Measurements from ENCODE around the gene ANKMY1.

Gene ANKMY1

DNA sequence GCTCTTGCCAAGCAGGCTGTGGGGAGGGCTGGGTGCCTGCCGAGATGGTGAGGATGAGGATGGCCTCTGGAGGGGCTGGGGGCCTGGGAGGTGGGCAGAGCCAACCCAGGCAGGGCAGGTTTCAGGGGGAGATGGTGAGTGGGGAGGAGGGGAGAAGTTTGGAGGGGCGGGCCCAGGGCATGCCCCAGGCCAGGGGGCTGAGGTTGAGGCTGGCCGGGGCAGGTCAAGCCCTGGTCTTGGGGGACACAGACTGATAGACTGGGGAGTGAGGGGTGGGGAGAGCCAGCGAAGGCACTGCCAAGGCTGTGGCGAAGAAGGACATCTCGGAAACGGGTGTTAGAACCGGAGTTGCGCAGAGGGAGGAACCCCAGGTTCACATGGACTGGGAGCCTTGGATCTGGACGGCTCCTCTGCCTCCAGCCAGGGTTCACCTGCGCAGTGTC is 41.4 kb upstream of the ANKMY1 start:
- DNase-seq (ENCODE audit: low read depth in 1 of 2, low spot score in 1 of 2): no peak
- no peak overlapping the region for H3K27ac ChIP-seq (replicated peaks)
- no peak overlapping the region for H3K4me3 ChIP-seq (replicated peaks; ENCODE audit: insufficient read depth, low read length)
- no peaks in the 10 kb centered on the region for H3K27me3 ChIP-seq (ENCODE audit: insufficient read depth, poor library complexity, severe bottlenecking)
- no peak for TF ChIP-seq SPI1 (IDR thresholded peaks at IDR 0.05; ENCODE audit: borderline replicate concordance, low read depth)
- no peak for TF ChIP-seq POLR2AphosphoS5 (IDR thresholded peaks at IDR 0.05; ENCODE audit: low read depth)
- TF ChIP-seq, protein P1, sequence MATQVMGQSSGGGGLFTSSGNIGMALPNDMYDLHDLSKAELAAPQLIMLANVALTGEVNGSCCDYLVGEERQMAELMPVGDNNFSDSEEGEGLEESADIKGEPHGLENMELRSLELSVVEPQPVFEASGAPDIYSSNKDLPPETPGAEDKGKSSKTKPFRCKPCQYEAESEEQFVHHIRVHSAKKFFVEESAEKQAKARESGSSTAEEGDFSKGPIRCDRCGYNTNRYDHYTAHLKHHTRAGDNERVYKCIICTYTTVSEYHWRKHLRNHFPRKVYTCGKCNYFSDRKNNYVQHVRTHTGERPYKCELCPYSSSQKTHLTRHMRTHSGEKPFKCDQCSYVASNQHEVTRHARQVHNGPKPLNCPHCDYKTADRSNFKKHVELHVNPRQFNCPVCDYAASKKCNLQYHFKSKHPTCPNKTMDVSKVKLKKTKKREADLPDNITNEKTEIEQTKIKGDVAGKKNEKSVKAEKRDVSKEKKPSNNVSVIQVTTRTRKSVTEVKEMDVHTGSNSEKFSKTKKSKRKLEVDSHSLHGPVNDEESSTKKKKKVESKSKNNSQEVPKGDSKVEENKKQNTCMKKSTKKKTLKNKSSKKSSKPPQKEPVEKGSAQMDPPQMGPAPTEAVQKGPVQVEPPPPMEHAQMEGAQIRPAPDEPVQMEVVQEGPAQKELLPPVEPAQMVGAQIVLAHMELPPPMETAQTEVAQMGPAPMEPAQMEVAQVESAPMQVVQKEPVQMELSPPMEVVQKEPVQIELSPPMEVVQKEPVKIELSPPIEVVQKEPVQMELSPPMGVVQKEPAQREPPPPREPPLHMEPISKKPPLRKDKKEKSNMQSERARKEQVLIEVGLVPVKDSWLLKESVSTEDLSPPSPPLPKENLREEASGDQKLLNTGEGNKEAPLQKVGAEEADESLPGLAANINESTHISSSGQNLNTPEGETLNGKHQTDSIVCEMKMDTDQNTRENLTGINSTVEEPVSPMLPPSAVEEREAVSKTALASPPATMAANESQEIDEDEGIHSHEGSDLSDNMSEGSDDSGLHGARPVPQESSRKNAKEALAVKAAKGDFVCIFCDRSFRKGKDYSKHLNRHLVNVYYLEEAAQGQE (IDR thresholded peaks at IDR 0.05; ENCODE audit: insufficient replicate concordance, low read depth): no peak
- no peak for TF ChIP-seq GABPA (IDR thresholded peaks at IDR 0.05; ENCODE audit: low read depth)
- TF ChIP-seq, protein P2, sequence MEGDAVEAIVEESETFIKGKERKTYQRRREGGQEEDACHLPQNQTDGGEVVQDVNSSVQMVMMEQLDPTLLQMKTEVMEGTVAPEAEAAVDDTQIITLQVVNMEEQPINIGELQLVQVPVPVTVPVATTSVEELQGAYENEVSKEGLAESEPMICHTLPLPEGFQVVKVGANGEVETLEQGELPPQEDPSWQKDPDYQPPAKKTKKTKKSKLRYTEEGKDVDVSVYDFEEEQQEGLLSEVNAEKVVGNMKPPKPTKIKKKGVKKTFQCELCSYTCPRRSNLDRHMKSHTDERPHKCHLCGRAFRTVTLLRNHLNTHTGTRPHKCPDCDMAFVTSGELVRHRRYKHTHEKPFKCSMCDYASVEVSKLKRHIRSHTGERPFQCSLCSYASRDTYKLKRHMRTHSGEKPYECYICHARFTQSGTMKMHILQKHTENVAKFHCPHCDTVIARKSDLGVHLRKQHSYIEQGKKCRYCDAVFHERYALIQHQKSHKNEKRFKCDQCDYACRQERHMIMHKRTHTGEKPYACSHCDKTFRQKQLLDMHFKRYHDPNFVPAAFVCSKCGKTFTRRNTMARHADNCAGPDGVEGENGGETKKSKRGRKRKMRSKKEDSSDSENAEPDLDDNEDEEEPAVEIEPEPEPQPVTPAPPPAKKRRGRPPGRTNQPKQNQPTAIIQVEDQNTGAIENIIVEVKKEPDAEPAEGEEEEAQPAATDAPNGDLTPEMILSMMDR (IDR thresholded peaks at IDR 0.05; ENCODE audit: insufficient read depth, low read length): no peak

DNA sequence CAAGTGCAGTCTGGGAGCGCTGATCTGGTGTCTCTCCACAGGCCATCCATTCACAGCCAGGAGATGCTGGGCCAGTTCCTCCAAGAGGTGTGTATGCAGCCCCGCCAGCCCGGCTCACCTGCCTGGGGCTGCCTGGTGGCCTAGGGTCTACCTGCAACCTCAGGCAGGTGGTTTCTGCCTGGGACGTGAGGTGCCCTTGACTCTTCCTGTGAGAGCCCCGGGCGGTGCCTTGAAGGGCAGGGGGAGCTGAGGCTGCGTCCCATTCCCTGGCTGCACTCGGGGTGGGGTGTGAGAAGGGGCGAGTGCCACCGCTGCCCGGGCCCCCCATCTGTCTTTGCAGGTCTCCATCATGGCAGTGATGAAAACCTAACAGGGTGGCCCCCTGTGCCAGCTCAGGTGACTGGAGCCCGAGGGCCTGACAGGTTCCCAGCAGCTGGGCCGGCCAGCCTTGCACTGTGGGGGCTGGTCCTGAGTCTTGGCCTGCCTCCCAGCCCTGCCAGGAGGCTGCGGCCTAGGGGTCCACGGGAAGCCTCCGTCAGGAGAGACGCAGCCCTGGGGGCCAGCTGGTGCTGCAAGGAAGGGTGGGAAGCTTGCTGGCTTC is 40.6 kb upstream of the ANKMY1 start:
- DNase-seq (ENCODE audit: low read depth in 1 of 2, low spot score in 1 of 2): no peak
- no peaks in the 10 kb centered on the region for H3K27me3 ChIP-seq (ENCODE audit: insufficient read depth, poor library complexity, severe bottlenecking)
- no peak overlapping the region for H3K27ac ChIP-seq (replicated peaks)
- H3K4me3 ChIP-seq (replicated peaks; ENCODE audit: insufficient read depth, low read length): no peak overlapping the region
- TF ChIP-seq, protein P1 (IDR thresholded peaks at IDR 0.05; ENCODE audit: insufficient replicate concordance, low read depth): no peak
- TF ChIP-seq SPI1 (IDR thresholded peaks at IDR 0.05; ENCODE audit: borderline replicate concordance, low read depth) (no peak), POLR2AphosphoS5 (IDR thresholded peaks at IDR 0.05; ENCODE audit: low read depth) (no peak), GABPA (IDR thresholded peaks at IDR 0.05; ENCODE audit: low read depth) (no peak)
- TF ChIP-seq, protein P2 (IDR thresholded peaks at IDR 0.05; ENCODE audit: insufficient read depth, low read length): no peak

DNA sequence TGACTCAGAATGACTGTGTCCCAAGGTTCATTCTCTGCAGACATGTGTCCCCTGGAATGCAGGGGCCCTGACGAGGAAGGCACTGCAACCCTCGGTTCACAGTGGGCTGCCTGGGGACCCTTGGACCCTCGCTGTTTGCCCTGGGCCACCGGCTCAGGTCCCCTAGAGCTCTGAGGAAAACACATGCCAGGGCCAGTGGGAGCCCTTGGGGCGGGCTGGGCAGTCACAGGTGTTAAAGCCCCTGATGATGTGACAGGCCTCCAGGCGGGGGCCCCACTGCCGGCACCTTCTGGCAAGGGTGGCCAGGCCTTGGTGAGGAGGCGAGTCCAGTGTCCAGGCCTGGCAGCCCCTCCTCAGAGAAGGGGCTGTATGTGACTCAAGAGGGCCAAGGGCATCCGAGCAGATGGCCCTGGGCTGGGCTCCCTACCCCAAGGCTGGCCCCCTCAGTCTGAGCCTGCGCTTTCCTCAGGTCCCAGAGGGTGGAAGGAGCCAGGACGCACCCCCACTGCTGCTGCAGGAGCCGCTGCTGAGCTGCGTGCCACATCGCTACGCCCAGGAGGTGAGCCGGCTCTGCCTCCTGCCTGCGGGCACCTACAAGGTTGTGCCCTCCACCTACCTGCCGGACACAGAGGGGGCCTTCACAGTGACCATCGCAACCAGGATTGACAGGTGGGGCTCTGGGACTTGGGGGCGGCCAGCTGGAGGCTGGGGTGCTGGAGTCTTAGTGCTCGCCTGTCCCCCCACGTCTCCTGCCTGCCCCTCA is 39.8 kb upstream of the ANKMY1 start:
- no peak for DNase-seq (ENCODE audit: low read depth in 1 of 2, low spot score in 1 of 2)
- H3K4me3 ChIP-seq (replicated peaks; ENCODE audit: insufficient read depth, low read length): no peak overlapping the region
- TF ChIP-seq POLR2AphosphoS5 (IDR thresholded peaks at IDR 0.05; ENCODE audit: low read depth): no peak
- no peak overlapping the region for H3K27ac ChIP-seq (replicated peaks)
- no peaks in the 10 kb centered on the region for H3K27me3 ChIP-seq (ENCODE audit: insufficient read depth, poor library complexity, severe bottlenecking)

DNA sequence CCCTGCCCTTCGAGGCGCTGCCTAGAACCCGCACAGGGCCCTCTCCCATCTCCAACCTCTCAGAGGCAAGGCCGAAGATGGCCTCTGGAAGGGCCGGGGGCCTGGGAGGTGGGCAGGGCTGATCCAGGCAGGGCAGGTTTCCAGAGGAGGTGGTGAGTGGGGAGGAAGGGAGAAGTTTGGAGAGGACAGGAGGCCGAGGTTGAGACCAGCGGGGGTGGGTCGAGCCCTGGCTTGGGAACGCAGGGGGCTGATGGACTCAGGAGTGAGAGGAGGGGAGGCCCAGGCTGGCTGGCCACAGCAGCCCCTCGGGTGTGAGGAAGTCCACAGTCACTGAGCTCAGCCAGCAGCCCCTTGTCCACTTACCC is 39.2 kb upstream of the ANKMY1 start:
- no peaks in the 10 kb centered on the region for H3K27me3 ChIP-seq (ENCODE audit: insufficient read depth, poor library complexity, severe bottlenecking)
- DNase-seq (ENCODE audit: low read depth in 1 of 2, low spot score in 1 of 2): no peak
- H3K27ac ChIP-seq (replicated peaks): no peak overlapping the region
- TF ChIP-seq, protein P1 (IDR thresholded peaks at IDR 0.05; ENCODE audit: insufficient replicate concordance, low read depth): no peak
- TF ChIP-seq GABPA (IDR thresholded peaks at IDR 0.05; ENCODE audit: low read depth) (no peak), SPI1 (IDR thresholded peaks at IDR 0.05; ENCODE audit: borderline replicate concordance, low read depth) (no peak), POLR2AphosphoS5 (IDR thresholded peaks at IDR 0.05; ENCODE audit: low read depth) (no peak)
- TF ChIP-seq, protein P2 (IDR thresholded peaks at IDR 0.05; ENCODE audit: insufficient read depth, low read length): no peak
- no peak overlapping the region for H3K4me3 ChIP-seq (replicated peaks; ENCODE audit: insufficient read depth, low read length)
